Cardiac fibroblast (primary cell): ENCODE data around the gene GTF3C1.

Experiments
- DNase-seq, 2 donors: peaks; one replicate each; pipeline versions ENCODE4 v3.0.0 to v3.0.0-alpha.2; 2010; ENCODE audit warnings: low read depth in 2 of 2
- H3K4me3 ChIP-seq, 2 donors: replicated peaks in 1 of 2; 1 replicate in 1 of 2; 2 replicates in 1 of 2; pipeline ENCODE4 v1.5.1; 2011; ENCODE audit warnings: low read depth in 2 of 2, low read length in 2 of 2, mild to moderate bottlenecking in 2 of 2, moderate library complexity in 1 of 2
- TF ChIP-seq, protein P1 (sequence below): IDR thresholded peaks from one replicate; pipeline ENCODE4 v1.5.1; 2011; ENCODE audit warnings: low read depth, mild to moderate bottlenecking, low read length, inconsistent platforms

GTF3C1 gene

DNA sequence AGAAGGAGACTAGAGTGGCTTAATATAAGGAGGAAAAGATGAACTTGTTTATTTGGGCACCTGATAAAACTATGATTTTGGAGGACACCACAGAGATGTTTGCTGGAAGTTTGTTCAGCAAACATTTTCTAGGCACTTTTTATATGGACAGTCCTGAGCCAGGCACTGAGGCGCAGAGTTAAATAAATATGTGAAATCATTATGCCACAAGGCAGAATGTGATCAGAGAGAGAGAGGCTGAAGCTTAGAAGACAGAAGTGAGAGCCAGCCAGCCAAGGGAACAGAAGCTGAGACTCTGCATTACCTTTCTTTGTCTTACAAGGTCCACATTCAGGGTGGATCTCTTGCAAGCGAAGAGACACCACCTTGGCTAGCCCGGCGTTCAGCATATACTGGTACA lies 21.4 kb downstream of the GTF3C1 start:
- H3K4me3 ChIP-seq, result no peak overlapping the region
- DNase-seq, result no peak
- TF ChIP-seq, protein P1, sequence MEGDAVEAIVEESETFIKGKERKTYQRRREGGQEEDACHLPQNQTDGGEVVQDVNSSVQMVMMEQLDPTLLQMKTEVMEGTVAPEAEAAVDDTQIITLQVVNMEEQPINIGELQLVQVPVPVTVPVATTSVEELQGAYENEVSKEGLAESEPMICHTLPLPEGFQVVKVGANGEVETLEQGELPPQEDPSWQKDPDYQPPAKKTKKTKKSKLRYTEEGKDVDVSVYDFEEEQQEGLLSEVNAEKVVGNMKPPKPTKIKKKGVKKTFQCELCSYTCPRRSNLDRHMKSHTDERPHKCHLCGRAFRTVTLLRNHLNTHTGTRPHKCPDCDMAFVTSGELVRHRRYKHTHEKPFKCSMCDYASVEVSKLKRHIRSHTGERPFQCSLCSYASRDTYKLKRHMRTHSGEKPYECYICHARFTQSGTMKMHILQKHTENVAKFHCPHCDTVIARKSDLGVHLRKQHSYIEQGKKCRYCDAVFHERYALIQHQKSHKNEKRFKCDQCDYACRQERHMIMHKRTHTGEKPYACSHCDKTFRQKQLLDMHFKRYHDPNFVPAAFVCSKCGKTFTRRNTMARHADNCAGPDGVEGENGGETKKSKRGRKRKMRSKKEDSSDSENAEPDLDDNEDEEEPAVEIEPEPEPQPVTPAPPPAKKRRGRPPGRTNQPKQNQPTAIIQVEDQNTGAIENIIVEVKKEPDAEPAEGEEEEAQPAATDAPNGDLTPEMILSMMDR, result no peak

DNA sequence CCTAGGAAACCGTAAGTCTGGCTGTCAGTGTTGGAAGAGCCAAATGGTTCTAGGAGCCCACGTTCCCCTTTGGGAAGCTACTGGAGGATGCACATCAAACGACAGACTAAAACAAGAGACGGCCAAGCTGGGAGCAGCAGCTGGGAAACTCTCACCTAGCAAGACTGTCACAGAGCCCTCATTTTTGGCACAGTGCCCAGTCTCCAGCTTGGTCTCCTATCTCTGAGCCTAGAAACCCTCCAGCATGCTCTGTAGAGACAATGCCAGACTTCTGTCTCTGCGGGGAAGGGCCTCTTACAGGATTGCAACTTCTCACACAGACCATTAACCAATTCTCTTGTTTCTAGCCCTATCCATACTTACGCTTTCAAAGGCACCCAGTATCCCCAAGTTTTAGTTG lies 23.5 kb downstream of the GTF3C1 start:
- H3K4me3 ChIP-seq, result no peak overlapping the region
- DNase-seq, result peak in 1 of 2 donors; percentile 30
- TF ChIP-seq, protein P1, result no peak

- TF ChIP-seq, protein P1, result no peak
- DNase-seq, result no peak
- H3K4me3 ChIP-seq, result no peak overlapping the region
Measured at GRCh38 chr16:27522173-27522707, 27.5 kb downstream of the GTF3C1 start.

DNA sequence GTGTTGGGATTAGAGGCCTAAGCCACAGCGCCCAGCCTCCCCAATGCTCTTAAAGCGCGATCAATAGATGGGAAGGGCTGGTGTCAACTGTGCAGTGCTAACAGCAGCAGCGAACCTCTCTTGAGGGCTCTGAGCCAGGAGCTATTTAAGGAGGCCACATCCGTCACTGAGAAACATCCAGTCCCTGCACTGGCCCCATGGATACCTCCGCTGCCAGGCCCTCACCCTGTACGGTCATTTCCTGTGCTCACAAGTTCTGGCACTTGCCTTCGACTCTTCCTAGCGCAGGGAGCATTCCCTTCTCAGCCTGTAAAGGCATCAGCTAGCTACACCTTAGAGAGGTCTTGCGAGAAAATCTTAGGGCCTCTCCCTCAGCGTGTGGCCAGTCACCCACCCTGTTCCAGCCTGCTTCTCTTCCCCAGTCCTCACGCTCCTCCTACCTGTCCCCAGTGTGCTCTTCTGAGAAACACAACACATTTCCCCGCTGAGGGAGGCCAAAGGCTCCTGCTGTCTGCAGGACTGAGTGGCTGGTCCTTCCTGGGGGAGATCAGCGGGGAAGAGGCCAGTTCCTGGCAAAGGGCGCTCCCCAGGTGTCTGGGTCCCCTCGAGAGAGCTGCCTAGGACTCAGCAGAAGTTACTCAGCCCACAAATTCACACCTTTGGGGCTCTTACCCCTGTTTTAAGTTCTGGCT lies 28.6 kb downstream of the GTF3C1 start:
- DNase-seq, result peak; percentile 83 to 90
- TF ChIP-seq, protein P1, result no peak

GRCh38 chr16:27518226-27518625 lies 31.5 kb downstream of the GTF3C1 start:
- TF ChIP-seq, protein P1, result no peak
- DNase-seq, result no peak
- no peak overlapping the region for H3K4me3 ChIP-seq

More for the DNA sequence above, 28.6 kb downstream of the GTF3C1 start:
- no peak overlapping the region for H3K4me3 ChIP-seq

DNA sequence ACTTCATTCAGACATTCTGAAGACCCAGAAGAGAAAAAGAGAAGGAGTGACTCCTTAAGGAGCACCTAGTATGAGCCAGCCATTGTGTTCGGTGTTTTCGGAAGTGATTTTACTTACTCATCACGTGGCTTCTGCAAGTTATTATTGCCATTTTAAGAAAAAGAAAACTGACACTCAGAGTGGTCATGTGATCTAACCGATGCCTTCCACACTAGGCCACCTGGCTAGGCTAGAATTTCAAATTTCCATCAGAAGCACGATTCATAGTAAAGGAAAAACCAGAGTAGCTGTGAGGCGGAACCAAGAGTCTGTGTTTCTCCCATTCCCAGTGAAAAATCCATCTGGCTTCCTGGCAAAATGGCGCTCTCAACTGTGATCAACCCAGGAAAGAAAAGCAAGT lies 32.0 kb downstream of the GTF3C1 start:
- TF ChIP-seq, protein P1, result no peak
- no peak for DNase-seq
- no peak overlapping the region for H3K4me3 ChIP-seq
